Testis (tissue), 2 donors: ENCODE results near the gene CCDC40.

Experiments used
- POLR2A ChIP-seq: fragments of 450-650 bp; IDR thresholded peaks from one replicate; pipeline ENCODE4 v1.6.1; 2017; ENCODE audit warnings: antibody characterized with exemption, mild to moderate bottlenecking, moderate library complexity
- TF ChIP-seq, protein P1 (sequence below), 3 experiments: fragments of 450-650 bp in 2 of 3; fragments of 200-600 bp in 1 of 3; sonication (generic) in 1 of 3; IDR thresholded peaks; one replicate each; pipeline ENCODE4 v1.5.1; 2016 to 2019; ENCODE audit warnings: antibody characterized with exemption in 3 of 3, mild to moderate bottlenecking in 2 of 3, moderate library complexity in 1 of 3

DNA sequence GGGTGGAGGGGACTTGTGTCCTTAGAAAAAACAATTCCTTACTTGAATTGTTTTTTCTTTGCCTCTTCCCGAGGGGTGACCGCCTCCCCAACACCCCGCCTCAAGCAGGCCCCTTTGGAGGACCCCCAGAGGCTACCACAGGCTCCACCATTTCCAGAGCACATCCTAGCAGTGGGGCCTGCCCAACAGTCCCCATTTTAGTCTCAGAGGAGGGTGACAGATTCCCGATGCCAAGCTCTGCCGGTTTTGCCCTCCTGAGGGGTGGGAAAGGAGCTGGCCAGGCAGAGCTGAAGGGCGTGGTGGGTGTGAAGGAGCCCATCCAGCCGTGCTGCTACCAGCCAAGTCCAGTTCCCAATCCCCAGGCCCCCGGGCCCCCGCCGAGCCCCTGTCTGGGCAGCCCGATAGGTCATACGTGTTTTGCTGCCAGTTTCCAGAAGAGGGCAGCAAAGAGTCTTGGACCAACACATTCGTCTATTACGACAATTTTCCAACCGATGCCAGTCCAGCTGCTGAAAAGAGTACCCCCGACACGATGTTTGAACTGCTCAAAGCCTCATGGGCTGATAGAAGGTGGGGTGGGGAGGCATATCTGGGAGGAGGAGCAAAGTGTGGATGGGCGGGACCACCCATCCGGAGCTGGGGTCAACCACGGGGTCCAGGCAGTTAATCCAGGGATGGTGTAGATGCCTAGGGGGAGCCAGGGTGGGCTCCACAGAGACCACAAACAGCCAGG is 46.1 kb downstream of the CCDC40 start:
- no peak for TF ChIP-seq POLR2A
- TF ChIP-seq, protein P1, sequence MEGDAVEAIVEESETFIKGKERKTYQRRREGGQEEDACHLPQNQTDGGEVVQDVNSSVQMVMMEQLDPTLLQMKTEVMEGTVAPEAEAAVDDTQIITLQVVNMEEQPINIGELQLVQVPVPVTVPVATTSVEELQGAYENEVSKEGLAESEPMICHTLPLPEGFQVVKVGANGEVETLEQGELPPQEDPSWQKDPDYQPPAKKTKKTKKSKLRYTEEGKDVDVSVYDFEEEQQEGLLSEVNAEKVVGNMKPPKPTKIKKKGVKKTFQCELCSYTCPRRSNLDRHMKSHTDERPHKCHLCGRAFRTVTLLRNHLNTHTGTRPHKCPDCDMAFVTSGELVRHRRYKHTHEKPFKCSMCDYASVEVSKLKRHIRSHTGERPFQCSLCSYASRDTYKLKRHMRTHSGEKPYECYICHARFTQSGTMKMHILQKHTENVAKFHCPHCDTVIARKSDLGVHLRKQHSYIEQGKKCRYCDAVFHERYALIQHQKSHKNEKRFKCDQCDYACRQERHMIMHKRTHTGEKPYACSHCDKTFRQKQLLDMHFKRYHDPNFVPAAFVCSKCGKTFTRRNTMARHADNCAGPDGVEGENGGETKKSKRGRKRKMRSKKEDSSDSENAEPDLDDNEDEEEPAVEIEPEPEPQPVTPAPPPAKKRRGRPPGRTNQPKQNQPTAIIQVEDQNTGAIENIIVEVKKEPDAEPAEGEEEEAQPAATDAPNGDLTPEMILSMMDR (IDR thresholded peaks at IDR 0.05): peak in 2 of 3 experiments; percentile 42 to 75
